ENCODE results near the gene COX6B2. TPM values are rescaled to one million over a fixed set of nuclear protein-coding genes. Genes with fewer than 3 reads are reported as not detected.
"Not testable (repeated sequence)": the region's sequence is repeated elsewhere in the genome, so short reads cannot be mapped to it uniquely, and the experiment has no call there.

COX6B2 gene
- total RNA-seq, 1 donor from 2014 or later, result not detected

DNA sequence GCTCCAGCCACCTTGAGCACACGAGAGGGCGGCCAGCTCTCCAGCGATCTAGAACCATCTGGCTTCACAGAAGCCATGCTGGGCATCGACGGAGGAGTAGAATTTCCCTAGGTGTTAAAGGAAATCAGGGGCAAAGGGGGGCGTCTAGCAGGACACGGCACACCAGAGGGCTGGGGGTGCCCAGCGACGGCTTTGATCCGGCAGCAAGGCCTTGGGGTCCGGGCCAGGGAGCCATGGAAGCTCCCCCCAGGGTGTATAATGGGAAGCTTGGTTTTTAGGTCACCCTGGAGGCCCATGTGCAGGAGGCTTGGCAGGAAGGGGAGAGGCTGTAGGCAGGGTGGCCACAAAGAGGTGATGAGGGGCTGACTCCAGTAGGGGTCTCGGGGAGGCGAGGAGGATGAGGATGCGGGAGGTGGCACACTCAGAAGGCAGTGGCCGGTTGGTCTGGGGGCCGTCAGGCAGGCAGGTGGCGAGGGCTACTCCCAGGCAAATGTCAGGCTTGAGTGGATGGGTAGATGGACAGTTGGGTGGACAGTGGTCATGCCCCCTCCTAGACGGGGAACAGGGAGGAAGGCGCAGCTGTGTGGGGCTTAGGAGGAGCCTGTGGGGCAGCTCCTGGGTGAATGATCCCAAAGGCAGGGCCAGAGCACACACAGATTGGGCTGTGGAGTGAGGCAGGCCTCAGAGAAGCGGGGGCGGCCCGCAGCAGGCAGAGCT is 9.3 kb downstream of the COX6B2 start:
- no peak for DNase-seq (ENCODE audit: low spot score)

DNA sequence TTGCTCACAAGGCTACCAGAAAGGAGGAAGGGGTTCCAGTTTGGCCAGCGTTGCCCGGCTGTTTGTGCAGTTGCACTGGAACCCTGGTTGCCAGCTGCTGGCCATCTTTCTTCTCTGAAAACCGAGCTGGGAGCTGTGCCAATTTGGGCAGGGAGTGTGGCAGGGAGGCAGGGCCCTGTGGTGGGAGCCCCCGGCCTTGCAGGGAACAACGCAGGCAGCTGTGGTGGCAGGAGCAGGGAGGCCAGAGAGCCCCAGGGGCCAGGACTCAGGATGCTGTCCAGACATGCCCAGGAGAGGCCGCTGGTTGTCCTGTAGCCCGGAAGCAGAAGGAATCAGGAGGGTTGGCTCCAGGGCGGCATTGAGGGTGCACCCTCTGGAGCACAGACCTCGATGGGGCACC is 10.1 kb downstream of the COX6B2 start:
- DNase-seq (ENCODE audit: low spot score), result no peak

DNA sequence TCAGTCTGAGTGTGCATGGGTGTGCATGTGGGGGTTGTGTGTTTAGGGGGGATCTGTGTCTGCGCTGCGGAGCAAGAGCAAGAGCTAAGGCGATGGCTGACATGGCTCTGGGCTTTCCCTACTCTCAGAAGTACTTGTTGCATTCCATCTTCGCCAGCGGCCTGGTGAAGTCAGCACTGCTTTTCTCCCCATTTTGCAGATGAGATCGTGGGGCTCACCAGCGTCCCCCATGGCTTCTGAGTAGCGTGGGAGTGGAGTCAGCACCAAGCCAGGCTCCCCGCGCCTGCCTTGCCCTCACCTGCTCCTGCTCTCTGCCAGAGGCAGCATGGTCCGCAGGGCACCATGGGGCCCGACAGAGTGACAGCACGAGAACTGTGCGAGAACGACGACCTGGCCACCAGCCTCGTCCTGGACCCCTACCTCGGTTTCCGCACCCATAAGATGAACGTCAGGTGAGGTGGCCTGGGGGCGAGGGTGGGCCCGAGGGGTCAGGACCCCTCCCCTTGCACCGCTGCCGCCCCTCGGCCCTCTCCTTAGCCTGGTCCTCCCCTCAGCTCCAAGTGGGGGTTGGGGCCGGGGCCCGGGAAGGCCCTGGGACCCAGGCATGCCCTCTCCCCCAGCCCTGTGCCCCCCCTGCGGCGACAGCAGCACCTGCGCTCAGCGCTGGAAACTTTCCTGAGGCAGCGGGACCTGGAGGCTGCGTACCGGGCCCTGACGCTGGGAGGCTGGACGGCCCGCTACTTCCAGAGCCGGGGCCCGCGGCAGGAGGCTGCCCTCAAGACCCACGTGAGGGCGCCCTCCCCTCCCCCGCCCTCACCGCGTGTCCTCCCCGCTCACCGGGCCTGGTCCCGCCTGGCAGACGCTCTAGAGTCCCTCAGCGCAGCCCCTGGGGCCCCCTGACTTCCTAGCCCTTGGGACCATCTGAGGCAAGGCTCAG is 12.7 kb downstream of the COX6B2 start:
- DNase-seq (ENCODE audit: low spot score), result no peak

DNA sequence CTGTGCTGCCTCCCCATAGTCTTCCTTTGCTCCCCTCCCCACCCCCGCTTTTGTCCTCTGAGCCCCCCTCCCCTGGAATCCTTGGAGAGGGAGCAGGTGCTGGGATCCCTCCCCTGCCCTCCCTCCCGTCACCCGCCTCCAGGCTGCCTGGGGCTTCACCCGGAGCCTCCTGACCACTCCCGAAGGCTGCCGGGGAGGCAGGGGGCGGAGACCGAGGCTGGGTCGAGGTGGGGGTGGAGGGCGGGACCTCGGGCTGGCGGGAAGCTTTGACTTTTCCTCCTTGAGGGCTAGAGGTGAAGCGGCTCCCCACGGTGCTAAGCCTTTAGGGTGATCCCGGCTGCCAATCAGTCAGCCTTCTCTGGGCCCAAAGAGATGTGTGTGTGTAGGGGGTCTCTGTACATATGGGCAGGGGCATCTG is 13.3 kb downstream of the COX6B2 start:
- no peak for DNase-seq (ENCODE audit: low spot score)

DNA sequence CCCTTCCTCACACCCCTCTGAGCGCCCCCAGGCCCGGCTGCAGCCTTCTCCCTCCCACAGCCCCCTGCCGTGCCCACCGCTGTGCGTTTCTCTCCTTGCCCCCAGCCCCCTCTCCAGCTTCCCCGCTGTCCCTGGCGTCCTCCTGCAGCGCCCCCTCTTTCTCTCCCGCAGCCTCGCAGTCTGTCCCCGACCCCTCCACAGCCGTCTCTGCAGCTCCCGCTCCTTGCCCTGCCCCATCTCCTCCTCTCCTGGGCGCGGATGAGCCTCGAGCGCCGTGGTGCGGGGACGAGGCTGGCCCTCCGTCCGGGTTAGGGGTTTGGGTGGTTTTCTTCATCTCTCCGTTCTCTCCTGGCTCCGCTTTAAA is 13.8 kb downstream of the COX6B2 start:
- DNase-seq (ENCODE audit: low spot score), result no peak

DNA sequence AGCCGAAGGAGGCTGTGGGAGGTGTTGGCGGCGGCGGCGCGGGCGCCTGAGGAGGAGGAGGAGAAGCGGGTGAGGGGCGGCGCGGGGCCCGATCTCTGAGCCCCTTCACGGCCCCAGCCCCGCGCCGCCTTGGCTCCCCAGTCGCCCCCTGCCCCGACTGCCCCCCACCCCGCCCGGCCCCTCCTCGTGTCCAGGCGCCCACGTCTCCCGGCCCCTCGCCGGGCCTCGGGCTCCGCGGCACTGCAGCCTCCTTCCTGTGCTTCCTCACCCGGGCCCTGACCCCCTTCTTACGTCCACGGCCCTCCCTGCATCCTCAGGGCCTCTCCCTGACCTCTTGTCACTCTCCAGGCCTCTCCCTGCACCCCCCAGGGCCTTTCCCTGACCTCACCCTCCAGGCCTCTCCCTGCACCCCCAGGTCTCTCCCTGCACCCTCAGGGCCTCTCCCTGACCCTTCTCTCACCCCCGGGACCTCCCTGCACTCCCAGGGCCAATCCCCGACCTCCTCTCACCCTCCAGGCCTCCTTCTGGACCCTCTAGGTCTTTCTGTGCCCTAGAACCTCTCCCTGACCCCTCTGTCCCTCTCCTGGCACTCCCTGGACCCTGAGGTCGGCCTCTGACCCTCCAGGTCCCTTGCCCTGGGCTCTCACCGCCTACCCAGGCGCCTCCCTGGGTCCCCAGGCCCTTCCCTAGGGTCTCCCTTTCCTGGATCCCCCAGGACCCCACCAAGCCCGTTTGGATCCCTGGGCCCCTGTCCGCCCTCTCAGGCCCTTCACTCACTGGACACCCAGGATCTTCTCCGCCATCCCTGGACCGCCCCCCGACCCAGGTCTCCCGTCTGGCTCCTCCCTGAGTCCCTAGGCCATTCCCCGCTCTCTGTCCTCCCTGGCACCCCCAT is 14.4 kb downstream of the COX6B2 start:
- DNase-seq (ENCODE audit: low spot score), result no peak

DNA sequence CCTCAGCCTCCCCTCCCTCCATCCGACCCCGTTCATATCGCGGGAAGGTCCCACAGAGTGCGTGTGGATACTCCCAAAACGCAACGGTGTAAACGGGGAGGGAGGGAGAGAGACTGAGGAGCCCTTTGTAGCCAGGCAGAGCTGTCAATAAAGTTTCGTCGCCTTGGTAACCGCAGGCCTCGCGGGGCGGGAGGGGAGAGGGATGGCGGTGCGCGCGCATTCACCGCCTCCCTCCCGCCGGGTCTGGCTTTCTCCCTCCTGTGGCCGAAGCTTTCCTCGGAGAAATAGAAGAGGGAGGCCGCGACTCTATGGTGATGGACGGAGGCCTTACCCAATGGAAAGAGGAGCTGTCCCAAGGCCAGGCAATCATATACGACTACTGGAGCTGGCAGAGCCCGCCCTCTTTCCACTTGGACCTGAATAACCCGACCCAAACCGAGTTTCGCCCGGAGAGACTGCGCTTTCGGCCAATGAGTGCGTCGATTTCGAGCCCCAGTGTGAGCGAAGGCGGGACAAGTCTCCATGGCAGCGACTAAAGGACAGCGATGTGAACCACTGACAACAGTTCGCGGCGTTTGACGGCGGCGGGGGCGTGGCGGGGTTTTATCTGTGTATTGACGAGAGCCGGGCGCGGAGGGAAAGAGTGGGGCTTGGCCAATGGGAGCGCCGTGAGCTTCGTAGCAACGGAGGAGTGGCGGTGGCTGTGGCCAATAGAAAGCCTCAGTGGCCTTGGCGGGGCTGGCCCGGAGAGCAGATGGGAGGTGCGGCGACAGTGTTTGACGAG is 15.2 kb downstream of the COX6B2 start, which contains the start of gene KMT5C:
TSS of gene KMT5C (plus strand) at position 772 of the 784 bp plus-strand sequence. CDS start 2,061 bp downstream, outside the sequence.
- DNase-seq (ENCODE audit: low spot score), result peak; percentile 100

DNA sequence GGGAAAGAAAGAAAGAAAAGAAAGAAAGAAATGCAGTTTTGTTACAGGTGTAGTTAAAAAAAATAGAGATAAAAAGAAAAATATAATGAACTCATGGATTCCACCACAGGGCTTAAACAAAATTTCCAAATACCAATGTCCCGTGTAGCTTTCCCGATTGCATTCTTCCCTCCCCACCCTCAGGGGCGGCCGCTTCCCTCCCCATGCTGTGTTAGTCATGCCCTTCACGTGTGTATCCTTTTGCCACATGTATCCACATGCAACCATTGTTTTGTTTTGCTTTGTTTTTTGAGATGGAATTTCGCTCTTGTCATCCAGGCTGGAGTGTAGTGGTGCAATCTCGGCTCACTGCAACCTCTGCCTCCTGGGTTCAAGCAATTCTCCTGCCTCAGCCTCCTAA is 18.4 kb downstream of the COX6B2 start:
- no peak for DNase-seq (ENCODE audit: low spot score)

DNA sequence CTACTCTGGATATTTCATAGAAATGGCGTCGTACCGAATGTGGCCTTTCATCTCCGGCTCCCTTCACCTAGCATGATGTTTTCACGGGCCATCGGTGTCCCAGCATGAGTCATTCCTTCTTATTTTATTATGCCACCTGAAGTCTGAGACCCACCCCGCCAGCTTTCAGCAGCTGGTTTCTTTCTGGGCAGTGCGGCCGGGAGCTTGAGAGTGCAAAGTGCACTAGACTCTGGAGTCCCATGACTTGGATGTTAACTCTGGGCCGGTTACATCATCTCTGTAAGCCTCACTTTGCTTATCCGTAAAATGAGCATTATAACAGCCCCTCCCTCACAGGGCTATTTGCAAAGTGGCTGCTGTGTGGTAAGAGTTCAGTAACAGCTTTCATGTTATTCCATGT is 20.6 kb downstream of the COX6B2 start:
- no peak for DNase-seq (ENCODE audit: low spot score)

DNA sequence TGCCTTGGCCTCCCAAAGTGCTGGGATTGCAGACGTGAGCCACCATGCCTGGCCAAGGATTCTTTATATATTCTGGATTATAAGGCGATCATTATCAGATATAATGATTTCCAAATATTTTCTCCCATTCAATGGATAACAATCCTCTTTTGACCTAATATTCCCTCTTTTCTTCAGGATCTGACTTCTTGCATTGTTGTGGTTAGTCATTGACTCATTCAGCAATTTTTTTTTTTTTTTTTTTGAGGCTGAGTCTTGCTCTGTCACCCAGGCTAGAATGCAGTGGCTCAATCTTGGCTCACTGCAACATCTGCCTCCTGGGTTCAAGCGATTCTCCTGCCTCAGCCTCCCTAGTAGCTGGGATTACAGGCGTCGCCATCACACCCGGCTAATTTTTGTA is 24.7 kb downstream of the COX6B2 start:
- not testable (repeated sequence) for DNase-seq (ENCODE audit: low spot score)

DNA sequence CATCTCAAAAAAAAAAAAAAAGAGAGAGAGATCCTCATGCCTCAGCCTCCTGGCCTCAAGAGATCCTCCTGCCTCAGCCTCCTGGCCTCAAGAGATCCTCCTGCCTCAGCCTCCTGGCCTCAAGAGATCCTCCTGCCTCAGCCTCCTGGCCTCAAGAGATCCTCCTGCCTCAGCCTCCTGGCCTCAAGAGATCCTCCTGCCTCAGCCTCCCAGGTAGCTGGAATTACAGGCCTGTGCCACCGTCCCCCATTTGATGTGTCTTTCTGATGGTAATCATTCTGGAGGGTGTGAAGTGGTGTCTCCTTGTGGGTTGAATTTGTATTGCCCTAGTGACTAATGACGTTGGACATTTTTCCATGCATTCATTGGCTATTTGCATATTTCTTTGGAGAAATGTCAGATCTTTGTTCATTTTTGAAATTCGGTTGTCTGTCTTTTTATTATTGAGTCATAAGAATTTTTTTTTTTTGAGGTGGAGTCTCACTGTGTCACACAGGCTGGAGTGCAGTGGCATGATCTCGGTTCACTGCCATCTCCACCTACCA is 25.7 kb downstream of the COX6B2 start:
- DNase-seq (ENCODE audit: low spot score), result not testable (repeated sequence)

DNA sequence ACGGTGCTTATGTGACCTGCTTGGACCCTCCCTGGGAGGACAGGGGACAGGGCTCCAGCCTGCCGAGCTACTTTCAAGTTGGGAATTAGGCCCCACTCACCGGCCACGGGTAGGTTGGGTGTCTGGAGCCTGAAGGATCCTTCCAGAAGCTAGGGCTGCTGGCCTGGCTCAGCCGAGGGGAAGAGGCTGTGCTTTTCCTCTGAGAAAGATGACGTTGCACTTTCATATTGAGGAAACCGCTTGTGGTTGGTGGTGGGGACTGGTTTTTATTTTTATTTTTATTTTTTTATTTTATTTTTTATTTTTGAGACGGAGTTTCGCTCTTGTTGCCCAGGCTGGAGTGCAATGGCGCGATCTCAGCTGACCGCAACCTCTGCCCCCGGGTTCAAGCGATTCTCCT is 29.3 kb downstream of the COX6B2 start, which contains the start of gene TMEM150B:
TSS of gene TMEM150B (minus strand) at position 170 of the 400 bp plus-strand sequence. CDS start 4,305 bp downstream, outside the sequence.
- no peak for DNase-seq (ENCODE audit: low spot score)

DNA sequence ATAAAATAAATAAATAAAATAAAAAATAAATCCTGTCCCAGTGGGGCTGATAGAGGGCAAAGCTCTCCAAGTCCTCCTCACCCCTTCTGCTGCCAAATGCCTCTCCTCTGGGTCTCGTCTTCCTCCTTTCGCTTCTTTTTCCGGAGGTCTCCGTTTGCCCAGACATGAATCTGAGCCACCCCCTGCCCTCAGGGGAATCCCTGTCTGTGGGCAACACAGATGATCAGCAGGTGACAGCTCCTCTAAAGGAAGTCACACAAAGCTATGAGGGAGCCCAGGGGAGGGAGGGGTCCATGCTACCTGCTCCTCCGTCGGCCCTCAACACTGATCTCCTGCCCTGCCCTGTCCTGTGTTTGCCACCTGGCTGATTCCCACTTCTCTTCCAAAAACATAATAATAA is 29.9 kb downstream of the COX6B2 start:
- DNase-seq (ENCODE audit: low spot score), result no peak

DNA sequence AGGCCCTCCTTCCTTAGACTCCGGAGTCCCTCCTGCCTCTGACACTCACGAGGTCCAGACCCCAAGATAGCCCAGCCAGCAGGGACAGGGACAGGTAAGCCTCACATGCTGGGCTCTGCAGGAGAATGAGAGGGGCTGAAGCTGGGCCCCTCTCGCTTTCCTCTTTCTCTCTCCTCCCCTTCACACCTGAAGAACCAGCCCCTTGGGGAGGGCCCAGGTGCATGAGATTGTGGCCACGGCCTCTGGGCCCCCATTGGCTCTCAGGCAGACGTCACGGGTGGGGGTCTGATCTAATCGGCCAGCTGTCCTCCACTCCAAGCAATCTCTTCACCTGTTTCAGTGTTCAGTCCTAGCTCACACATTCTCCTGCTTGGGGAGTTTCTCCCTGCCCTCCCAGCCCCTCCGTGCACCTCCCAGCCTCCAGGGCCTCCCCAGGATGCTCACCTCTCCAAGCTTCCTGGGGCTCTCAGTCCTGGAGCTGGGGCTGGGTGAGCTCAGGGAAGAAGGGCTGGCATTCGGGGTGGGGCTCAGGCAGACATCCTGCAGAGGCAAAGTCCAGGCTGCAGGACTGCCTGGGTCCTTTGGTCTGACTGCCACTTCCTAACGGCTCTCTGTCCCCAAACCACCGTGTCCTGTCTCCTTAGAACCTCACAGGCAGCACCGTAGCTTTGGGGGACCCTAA is 32.2 kb downstream of the COX6B2 start:
- no peak for DNase-seq (ENCODE audit: low spot score)

DNA sequence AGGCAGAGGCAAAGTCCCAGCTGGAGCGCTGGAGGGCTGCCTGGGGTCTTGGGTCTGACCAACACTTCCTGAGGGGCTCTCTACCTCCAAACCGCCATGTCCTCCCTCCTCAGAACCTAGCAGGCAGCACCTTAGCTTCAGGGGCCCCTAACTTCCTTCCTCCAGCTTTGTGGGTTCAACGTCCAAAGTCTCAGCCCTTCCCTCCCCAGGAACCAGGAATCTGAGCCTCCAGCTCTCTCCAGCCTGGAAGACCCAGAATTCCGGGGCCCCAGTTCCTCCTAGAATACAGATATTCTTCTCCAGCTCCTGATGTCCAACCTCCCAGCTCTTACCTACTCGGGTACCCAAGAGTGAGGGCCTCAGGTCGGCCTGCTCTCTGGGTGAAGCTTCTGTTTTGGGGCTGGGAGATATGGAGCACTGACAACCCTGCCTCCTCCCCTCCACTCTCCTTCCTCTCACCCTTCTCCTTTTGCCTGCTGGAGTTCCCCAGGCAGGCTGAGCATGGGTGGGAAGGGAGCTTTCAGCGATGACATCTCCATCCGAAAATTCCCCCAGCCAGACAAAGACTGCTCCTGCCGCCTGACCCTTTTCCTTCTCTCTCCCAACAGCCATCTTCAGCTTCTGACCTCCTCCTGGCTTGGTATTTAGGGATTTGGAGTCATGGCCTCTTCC is 32.9 kb downstream of the COX6B2 start:
- DNase-seq (ENCODE audit: low spot score), result no peak

DNA sequence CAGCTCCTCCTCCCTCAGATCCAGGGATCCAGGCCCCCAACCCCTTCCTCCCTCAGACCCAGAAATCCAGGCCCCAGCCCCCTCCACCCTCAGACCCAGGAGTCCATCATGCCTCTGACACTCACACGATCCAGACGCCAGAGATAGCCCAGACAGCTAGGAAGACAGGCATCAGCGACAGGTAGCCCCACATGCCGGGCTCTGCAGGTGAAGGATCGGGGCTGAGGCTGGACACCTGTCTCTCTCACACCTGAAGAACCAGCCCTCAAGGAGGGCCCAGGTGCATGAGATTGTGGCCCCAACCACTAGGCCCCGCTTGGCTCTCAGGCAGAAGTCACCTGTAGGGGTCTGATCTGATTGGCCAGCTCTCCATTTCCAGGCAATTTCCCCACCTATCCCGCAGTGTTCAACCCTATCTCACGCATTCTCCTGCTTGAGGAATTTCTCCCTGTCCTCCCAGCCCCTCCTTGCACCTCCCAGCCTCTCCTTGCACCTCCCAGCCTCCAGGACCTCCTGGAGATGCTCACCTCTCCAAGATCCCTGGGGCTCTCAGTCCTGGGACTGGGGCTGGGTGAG is 33.6 kb downstream of the COX6B2 start:
- DNase-seq (ENCODE audit: low spot score), result no peak

DNA sequence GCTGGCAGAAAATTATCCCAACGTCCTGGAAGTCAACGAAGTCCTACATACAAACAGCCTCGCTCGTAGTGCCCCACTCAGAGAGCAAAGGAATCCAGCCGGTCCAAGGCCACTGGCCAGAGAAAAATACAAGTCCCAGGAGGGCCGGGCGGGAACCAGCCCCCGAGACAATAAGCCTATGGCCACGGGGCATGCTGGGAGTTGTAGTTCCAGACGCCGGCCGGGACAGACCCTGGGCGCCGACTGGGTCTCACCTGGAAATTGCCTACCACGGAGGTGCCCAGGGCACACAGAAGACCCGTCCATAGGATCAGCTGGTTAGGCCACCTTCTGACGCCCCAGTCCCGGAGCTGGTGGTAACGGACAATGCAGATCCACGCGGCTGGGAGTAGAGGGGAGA is 34.7 kb downstream of the COX6B2 start:
- no peak for DNase-seq (ENCODE audit: low spot score)

DNA sequence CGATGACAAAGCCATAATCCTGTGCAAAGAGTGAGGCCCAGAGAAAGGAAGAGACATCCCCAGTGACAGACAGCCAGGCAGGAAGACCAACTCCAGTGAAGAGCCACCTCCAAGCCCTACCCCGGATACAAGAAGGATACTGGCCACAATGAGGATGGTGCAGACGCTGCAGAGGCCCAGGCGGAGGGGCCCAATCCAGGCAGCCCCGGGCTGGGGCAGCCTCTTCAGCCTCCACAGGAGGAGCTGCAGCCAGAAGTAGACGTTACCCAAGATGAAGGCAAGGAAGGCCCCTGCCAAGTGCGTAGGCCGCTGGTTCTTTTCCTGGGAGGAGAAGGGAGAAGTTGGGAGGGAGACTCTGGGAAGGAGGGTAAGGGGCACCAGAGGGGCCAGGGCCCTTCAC is 37.9 kb downstream of the COX6B2 start:
- DNase-seq (ENCODE audit: low spot score), result no peak
